Activated naive CD4-positive, alpha-beta T cell treated with anti-CD3 and anti-CD28 coated beads, Interleukin-2, amount 10 ng/mL, durations not matched to agents 7 days and 5 days (primary cell): ENCODE data around the gene UGT1A1.
"Not testable (repeated sequence)": the region's sequence is repeated elsewhere in the genome, so short reads cannot be mapped to it uniquely, and the experiment has no call there.

Experiments
- CTCF ChIA-PET: fragments of 350-600 bp; sonication (Branson Sonifier 250); formaldehyde crosslinking; loops from one replicate; lab custom pipeline; 2021; ENCODE audit warnings: antibody characterized with exemption; lab: Charles Lee
- DNase-seq: peaks from one replicate; pipeline ENCODE4 v3.0.0-alpha.2; 2020
- H3K27ac Mint-ChIP-seq: one replicate; pipeline ENCODE4 v1.8.0; 2021; ENCODE audit warnings: mild to moderate bottlenecking, moderate library complexity, mixed read lengths
- H3K27me3 Mint-ChIP-seq: one replicate; pipeline ENCODE4 v1.8.0; 2021; ENCODE audit warnings: mild to moderate bottlenecking, mixed read lengths
- H3K36me3 Mint-ChIP-seq: one replicate; pipeline ENCODE4 v1.8.0; 2021; ENCODE audit warnings: mixed read lengths
- H3K4me1 Mint-ChIP-seq: one replicate; pipeline ENCODE4 v1.8.0; 2021; ENCODE audit warnings: mixed read lengths
- H3K4me3 Mint-ChIP-seq: one replicate; pipeline ENCODE4 v1.8.0; 2021; ENCODE audit warnings: mild to moderate bottlenecking, moderate library complexity, mixed read lengths
- H3K9me3 Mint-ChIP-seq: one replicate; pipeline ENCODE4 v1.8.0; 2021; ENCODE audit warnings: mixed read lengths

The UGT1A1 gene

GRCh38 chr2:233760043-233760442, at the start of gene UGT1A1:
UGT1A1 (plus strand) TSS chr2:233760270; CDS start chr2:233760288, 18 bp downstream.
- Mint-ChIP-seq H3K27me3 (peaks cover 15% of the 10 kb centered on the region), H3K36me3 (no peaks in the 10 kb centered on the region), H3K9me3 (no peaks in the 10 kb centered on the region), H3K4me3 (no peak within 1 kb of the TSS), H3K27ac (no peak within 1 kb of the TSS), H3K4me1 (no peaks in the 10 kb centered on the region)
- DNase-seq: no peak
- CTCF ChIA-PET: no interaction called here

GRCh38 chr2:233711312-233712008, 48.6 kb upstream of the UGT1A1 start:
- Mint-ChIP-seq H3K9me3 (no peaks in the 10 kb centered on the region), H3K4me3 (no peak overlapping the region), H3K27ac (no peak overlapping the region), H3K27me3 (peaks cover 34% of the 10 kb centered on the region), H3K4me1 (peaks cover 4% of the 10 kb centered on the region), H3K36me3 (no peaks in the 10 kb centered on the region)
- CTCF ChIA-PET: interaction anchor here (0.6 to 2.1 kb wide), 10 partner anchors 8 to 307 kb away, joined by 3 to 5 read pairs (median 4); no protein-coding TSS in a partner anchor
- peak; percentile 82 for DNase-seq

DNA sequence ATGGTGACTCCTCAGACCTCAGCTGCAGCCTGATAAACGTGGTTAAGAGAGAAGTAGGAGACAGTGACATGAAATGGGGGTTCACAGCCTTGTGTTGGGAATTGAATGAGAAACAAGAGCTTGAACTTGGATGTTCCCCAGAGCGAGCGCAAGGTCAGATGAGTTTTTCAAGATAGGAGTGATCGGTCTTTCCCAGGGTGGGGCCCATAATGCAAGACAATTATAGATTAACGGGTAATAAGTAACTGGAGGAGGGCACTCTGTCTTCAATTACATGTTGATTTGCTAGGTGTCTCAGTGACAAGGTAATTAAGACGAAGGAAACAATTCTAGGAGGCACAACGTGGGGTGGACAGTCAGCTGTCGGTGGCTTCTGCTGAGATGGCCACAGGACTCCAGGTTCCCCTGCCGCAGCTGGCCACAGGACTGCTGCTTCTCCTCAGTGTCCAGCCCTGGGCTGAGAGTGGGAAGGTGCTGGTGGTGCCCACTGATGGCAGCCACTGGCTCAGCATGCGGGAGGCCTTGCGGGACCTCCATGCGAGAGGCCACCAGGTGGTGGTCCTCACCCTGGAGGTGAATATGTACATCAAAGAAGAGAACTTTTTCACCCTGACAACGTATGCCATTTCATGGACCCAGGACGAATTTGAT, 47.3 kb upstream of the UGT1A1 start, which contains the start of gene UGT1A5:
Gene UGT1A5 (plus strand): TSS at position 297 of the 651 bp plus-strand sequence. CDS start 85 bp downstream, at position 382.
- peaks cover 4% of the 10 kb centered on the region for H3K4me1 Mint-ChIP-seq

GRCh38 chr2:233713262-233713615, 46.8 kb upstream of the UGT1A1 start:
- Mint-ChIP-seq H3K27me3 (peaks cover 33% of the 10 kb centered on the region), H3K4me3 (no peak overlapping the region), H3K4me1 (peaks cover 4% of the 10 kb centered on the region), H3K27ac (no peak overlapping the region), H3K9me3 (no peaks in the 10 kb centered on the region), H3K36me3 (no peaks in the 10 kb centered on the region)
- DNase-seq: no peak
- CTCF ChIA-PET: interaction anchor here (2.1 kb wide), 1 partner anchor 270 kb away, joined by 4 read pairs; no protein-coding TSS in a partner anchor

More for the DNA sequence above, 47.3 kb upstream of the UGT1A1 start, which contains the start of gene UGT1A5:
- Mint-ChIP-seq H3K36me3 (no peaks in the 10 kb centered on the region), H3K27ac (no peak within 1 kb of the TSS), H3K27me3 (peaks cover 34% of the 10 kb centered on the region), H3K9me3 (no peaks in the 10 kb centered on the region), H3K4me3 (no peak within 1 kb of the TSS)
- CTCF ChIA-PET: interaction anchor here (0.8 to 2.1 kb wide), 5 partner anchors 22 to 308 kb away, joined by 3 to 5 read pairs (median 4); no protein-coding TSS in a partner anchor
- DNase-seq: no peak

GRCh38 chr2:233714121-233714520, 45.9 kb upstream of the UGT1A1 start:
- Mint-ChIP-seq H3K36me3 (no peaks in the 10 kb centered on the region), H3K4me3 (no peak overlapping the region), H3K4me1 (peaks cover 4% of the 10 kb centered on the region), H3K9me3 (no peaks in the 10 kb centered on the region), H3K27ac (no peak overlapping the region), H3K27me3 (peaks cover 26% of the 10 kb centered on the region)
- CTCF ChIA-PET: no interaction called here
- no peak for DNase-seq

GRCh38 chr2:233718552-233718951, 41.5 kb upstream of the UGT1A1 start, which contains the start of gene UGT1A4:
UGT1A4 (plus strand) TSS chr2:233718736; CDS start chr2:233718821, 85 bp downstream.
- no peaks in the 10 kb centered on the region for H3K36me3 Mint-ChIP-seq
- peaks cover 4% of the 10 kb centered on the region for H3K4me1 Mint-ChIP-seq
- DNase-seq: no peak
- H3K27ac Mint-ChIP-seq: no peak within 1 kb of the TSS
- no peaks in the 10 kb centered on the region for H3K9me3 Mint-ChIP-seq
- no peak within 1 kb of the TSS for H3K4me3 Mint-ChIP-seq
- H3K27me3 Mint-ChIP-seq: peaks cover 6% of the 10 kb centered on the region
- CTCF ChIA-PET: no interaction called here

- Mint-ChIP-seq H3K9me3 (no peaks in the 10 kb centered on the region), H3K4me1 (no peaks in the 10 kb centered on the region), H3K36me3 (no peaks in the 10 kb centered on the region), H3K27ac (no peak within 1 kb of the TSS), H3K27me3 (peaks cover 13% of the 10 kb centered on the region), H3K4me3 (no peak within 1 kb of the TSS)
- CTCF ChIA-PET: no interaction called here
- DNase-seq: no peak
Measured at GRCh38 chr2:233728723-233729301, 31.3 kb upstream of the UGT1A1 start, which contains the start of gene UGT1A3. UGT1A3 (plus strand) TSS chr2:233729042; CDS start chr2:233729127, 85 bp downstream.

DNA sequence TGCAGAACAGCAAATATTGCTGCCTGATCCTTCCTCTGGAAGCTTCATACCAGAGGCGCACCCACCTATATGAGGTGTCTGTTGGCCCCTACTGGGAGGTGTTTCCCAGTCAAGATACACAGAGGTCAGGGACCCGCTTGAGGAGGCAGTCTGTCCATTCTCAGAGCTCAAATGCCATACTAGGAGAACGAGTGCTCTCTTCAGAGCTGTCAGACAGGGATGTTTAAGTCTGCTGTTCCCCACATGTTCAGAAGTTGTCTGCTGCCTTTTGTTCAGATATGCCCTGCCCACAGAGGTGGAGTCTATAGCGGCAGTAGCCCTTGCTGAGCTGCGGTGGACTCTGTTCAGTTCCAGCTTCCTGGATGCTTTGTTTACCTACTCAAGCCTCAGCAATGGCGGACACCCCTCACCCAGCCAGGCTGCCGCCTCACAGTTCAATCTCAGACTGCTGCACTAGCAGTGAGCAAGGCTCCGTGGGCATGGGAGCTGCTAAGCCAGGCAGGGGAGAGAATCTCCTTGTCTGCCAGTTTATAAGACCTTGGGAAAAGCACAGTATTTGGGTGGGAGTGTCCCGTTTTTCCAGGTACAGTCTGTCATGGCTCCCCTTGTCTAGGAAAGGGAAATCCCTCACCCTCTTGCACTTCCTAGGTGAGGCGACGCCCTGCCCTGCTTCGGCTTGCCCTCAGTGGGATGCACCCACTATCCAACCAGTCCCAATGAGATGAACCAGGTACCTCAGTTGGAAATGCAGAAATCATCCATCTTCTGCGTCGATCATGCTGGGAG, 23.0 kb upstream of the UGT1A1 start:
- H3K27ac Mint-ChIP-seq, H3K27me3 Mint-ChIP-seq, H3K9me3 Mint-ChIP-seq, H3K36me3 Mint-ChIP-seq, H3K4me3 Mint-ChIP-seq, H3K4me1 Mint-ChIP-seq, DNase-seq, CTCF ChIA-PET: not testable (repeated sequence)

DNA sequence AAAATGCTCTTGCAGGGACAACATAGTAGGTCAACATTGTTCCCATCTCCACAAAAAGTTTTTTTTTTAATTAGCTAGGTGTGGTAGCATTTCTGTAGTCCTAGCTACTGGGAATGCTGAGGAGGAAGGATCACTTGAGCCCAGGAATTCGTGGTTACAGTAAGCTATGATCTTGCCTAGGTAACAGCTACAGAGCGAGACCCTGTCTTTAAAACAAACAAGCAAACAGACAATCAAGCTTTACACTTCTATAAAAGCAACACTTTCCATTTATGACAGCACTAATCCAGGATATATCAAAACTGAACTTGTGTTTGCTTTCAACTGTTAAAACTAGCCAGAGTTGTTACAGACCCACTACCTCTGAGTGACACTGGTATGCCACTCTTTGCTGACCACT, 19.2 kb upstream of the UGT1A1 start:
- H3K4me1 Mint-ChIP-seq: no peaks in the 10 kb centered on the region
- CTCF ChIA-PET: no interaction called here

GRCh38 chr2:233743464-233744259, 16.4 kb upstream of the UGT1A1 start:
- no peak overlapping the region for H3K27ac Mint-ChIP-seq
- peaks cover 5% of the 10 kb centered on the region for H3K27me3 Mint-ChIP-seq
- H3K4me3 Mint-ChIP-seq: no peak overlapping the region
- no peaks in the 10 kb centered on the region for H3K4me1 Mint-ChIP-seq
- CTCF ChIA-PET: no interaction called here
- no peaks in the 10 kb centered on the region for H3K36me3 Mint-ChIP-seq
- no peaks in the 10 kb centered on the region for H3K9me3 Mint-ChIP-seq
- no peak for DNase-seq

More for the DNA sequence above, 19.2 kb upstream of the UGT1A1 start:
- no peak for DNase-seq
- H3K27me3 Mint-ChIP-seq: peaks cover 12% of the 10 kb centered on the region
- H3K4me3 Mint-ChIP-seq: no peak overlapping the region
- H3K9me3 Mint-ChIP-seq: no peaks in the 10 kb centered on the region
- no peaks in the 10 kb centered on the region for H3K36me3 Mint-ChIP-seq
- no peak overlapping the region for H3K27ac Mint-ChIP-seq

DNA sequence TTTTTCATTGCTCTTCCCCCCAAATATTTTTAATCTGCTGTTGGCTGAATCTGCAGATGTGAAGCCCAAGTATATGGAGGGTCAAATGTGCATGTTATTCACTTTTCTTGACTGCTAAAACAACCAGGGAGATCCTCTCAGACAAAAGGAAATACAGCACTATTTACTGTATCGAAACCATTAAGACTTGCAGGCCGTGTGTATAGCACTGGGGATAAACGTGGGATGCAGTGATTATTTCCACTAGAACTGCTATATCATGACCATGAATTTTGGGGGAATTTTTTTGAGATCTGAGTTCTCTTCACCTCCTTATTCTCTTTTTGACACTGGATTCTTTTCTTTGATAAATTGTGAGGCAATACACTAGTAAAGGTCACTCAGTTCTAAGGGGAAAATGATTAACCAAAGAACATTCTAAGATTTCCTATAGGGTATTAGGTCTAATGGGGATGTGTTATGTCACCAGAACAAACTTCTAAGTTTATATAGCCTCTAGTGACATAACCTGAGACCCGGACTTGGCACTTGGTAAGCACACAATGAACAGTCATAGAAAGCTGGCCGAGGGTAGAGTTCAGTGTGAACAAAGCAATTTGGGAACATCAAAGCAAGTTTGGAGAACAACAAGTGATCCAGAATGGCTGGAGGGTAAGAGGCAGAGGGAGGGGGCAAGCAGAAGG, 14.9 kb upstream of the UGT1A1 start:
- Mint-ChIP-seq H3K4me1 (no peaks in the 10 kb centered on the region), H3K4me3 (no peak overlapping the region), H3K27ac (no peak overlapping the region), H3K9me3 (peaks cover 7% of the 10 kb centered on the region), H3K27me3 (peaks cover 10% of the 10 kb centered on the region), H3K36me3 (no peaks in the 10 kb centered on the region)
- CTCF ChIA-PET: no interaction called here
- no peak for DNase-seq

DNA sequence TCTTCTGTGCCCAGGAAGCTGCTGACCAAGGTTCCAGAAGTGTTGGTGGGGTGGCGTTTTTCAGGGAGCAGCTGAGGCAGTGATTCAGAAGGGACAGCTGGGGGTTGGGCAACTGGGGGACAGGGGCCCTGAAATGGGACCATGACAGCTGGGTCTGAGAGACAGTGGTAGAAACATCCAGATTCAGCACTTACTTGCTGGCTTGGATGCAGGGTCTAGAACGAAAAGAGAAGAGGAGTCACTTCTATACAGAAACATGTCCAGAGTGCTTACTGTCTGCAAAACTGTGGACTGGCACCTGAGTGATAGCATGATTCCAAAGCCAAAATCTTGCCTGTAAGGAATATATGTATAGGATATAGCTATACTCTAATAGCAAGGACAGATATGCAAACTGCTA, 14.2 kb upstream of the UGT1A1 start:
- DNase-seq, H3K4me3 Mint-ChIP-seq, H3K9me3 Mint-ChIP-seq, H3K27ac Mint-ChIP-seq, CTCF ChIA-PET, H3K36me3 Mint-ChIP-seq, H3K4me1 Mint-ChIP-seq, H3K27me3 Mint-ChIP-seq: not testable (repeated sequence)
